Activated T-helper 1 cell treated with anti-CD3 and anti-CD28 coated beads, Interleukin-12 subunit alpha, Interleukin-12 subunit beta, Interleukin-2, Interleukin-4 antibody, amounts not matched to agents 30 ng/mL and 10 ng/mL and 1 ng/mL, durations not matched to agents 14 hours and 24 hours and 36 hours (primary cell): ENCODE data around the gene MORN1. TPM values are rescaled to one million over a fixed set of nuclear protein-coding genes. Genes with fewer than 3 reads are reported as not detected.

Experiments used
- DNase-seq: peaks from one replicate; pipeline ENCODE4 v3.0.0; 2021; ENCODE audit warnings: low spot score
- H3K27ac Mint-ChIP-seq: one replicate; pipeline ENCODE4 v1.8.0; 2021; ENCODE audit warnings: mild to moderate bottlenecking, mixed read lengths
- H3K27me3 Mint-ChIP-seq: one replicate; pipeline ENCODE4 v1.8.0; 2022; ENCODE audit warnings: mild to moderate bottlenecking, moderate library complexity, mixed read lengths; ENCODE audit not compliant: insufficient read depth
- H3K36me3 Mint-ChIP-seq: one replicate; pipeline ENCODE4 v1.8.0; 2021; ENCODE audit warnings: low read depth, mixed read lengths
- H3K4me1 Mint-ChIP-seq: one replicate; pipeline ENCODE4 v1.8.0; 2021; ENCODE audit warnings: low read depth, mixed read lengths
- H3K4me3 Mint-ChIP-seq: one replicate; pipeline ENCODE4 v1.8.0; 2021; ENCODE audit warnings: mild to moderate bottlenecking, moderate library complexity, mixed read lengths
- H3K9me3 Mint-ChIP-seq: one replicate; pipeline ENCODE4 v1.8.0; 2021; ENCODE audit warnings: mixed read lengths
- intact Hi-C: fragments of 100-400 bp; cut with micrococcal nuclease; formaldehyde crosslinking; loops from one replicate; pipeline ENCODE4 v1.15.1; 2024
- total RNA-seq: library from RNA; stranded (reverse); gene quantifications from 2 replicates; pipeline ENCODE4 v1.2.3, GENCODE V29; 2022

MORN1 gene
- total RNA-seq, 1 donor from 2014 or later, result 8.4 TPM

- H3K27me3 Mint-ChIP-seq, result no peaks in the 10 kb centered on the region
- H3K4me3 Mint-ChIP-seq, result no peak overlapping the region
- H3K9me3 Mint-ChIP-seq, result no peaks in the 10 kb centered on the region
- no peak overlapping the region for H3K27ac Mint-ChIP-seq
- DNase-seq, result no peak
- H3K36me3 Mint-ChIP-seq, result peaks cover 1% of the 10 kb centered on the region
- H3K4me1 Mint-ChIP-seq, result peaks cover 56% of the 10 kb centered on the region
- intact Hi-C loops, result loop anchor here (10.0 kb wide), 2 partner anchors 89 to 229 kb away; partner anchors contain the start of gene PANK4
Observed at GRCh38 chr1:2295526-2295925, 95.8 kb downstream of the MORN1 start.

GRCh38 chr1:2294725-2295078 is 96.7 kb downstream of the MORN1 start:
- Mint-ChIP-seq H3K36me3 (peaks cover 1% of the 10 kb centered on the region), H3K9me3 (no peaks in the 10 kb centered on the region), H3K27me3 (no peaks in the 10 kb centered on the region), H3K4me1 (peaks cover 57% of the 10 kb centered on the region), H3K4me3 (no peak overlapping the region), H3K27ac (no peak overlapping the region)
- intact Hi-C loops, result loop anchor here (10.0 kb wide), 2 partner anchors 90 to 230 kb away; partner anchors contain the start of gene PANK4
- no peak for DNase-seq

GRCh38 chr1:2294033-2294724 is 97.2 kb downstream of the MORN1 start:
- no peak overlapping the region for H3K27ac Mint-ChIP-seq
- H3K27me3 Mint-ChIP-seq, result no peaks in the 10 kb centered on the region
- no peaks in the 10 kb centered on the region for H3K9me3 Mint-ChIP-seq
- H3K4me3 Mint-ChIP-seq, result no peak overlapping the region
- H3K4me1 Mint-ChIP-seq, result peaks cover 57% of the 10 kb centered on the region
- intact Hi-C loops, result loop anchor here (10.0 kb wide), 2 partner anchors 91 to 231 kb away; partner anchors contain the start of gene PANK4
- no peak for DNase-seq
- peaks cover 1% of the 10 kb centered on the region for H3K36me3 Mint-ChIP-seq

- intact Hi-C loops, result loop anchor here (10.0 kb wide), 2 partner anchors 92 to 232 kb away; partner anchors contain the start of gene PANK4
- no peak for DNase-seq
- Mint-ChIP-seq H3K36me3 (peaks cover 5% of the 10 kb centered on the region), H3K9me3 (no peaks in the 10 kb centered on the region), H3K27me3 (no peaks in the 10 kb centered on the region), H3K27ac (no peak overlapping the region), H3K4me1 (peaks cover 64% of the 10 kb centered on the region), H3K4me3 (no peak overlapping the region)
Observed at GRCh38 chr1:2292725-2293450, 98.5 kb downstream of the MORN1 start.

- no peak for DNase-seq
- Mint-ChIP-seq H3K4me3 (no peak overlapping the region), H3K36me3 (peaks cover 5% of the 10 kb centered on the region), H3K4me1 (peaks cover 66% of the 10 kb centered on the region), H3K27me3 (no peaks in the 10 kb centered on the region), H3K9me3 (no peaks in the 10 kb centered on the region), H3K27ac (no peak overlapping the region)
- intact Hi-C loops, result loop anchor here (2.0 to 10.0 kb wide), 3 partner anchors 23 to 233 kb away; partner anchors contain the start of gene PANK4
Observed at GRCh38 chr1:2291577-2291976, 99.8 kb downstream of the MORN1 start.

- Mint-ChIP-seq H3K27me3 (no peaks in the 10 kb centered on the region), H3K27ac (peak overlapping the region; percentile 88), H3K9me3 (no peaks in the 10 kb centered on the region), H3K36me3 (peaks cover 7% of the 10 kb centered on the region), H3K4me1 (peaks cover 61% of the 10 kb centered on the region), H3K4me3 (peak overlapping the region; percentile 78)
- intact Hi-C loops, result loop anchor here (1.0 to 10.0 kb wide), 6 partner anchors 9 to 234 kb away; partner anchors contain the start of gene PANK4
- DNase-seq, result peak; percentile 74
Observed at GRCh38 chr1:2290595-2291510, 100.5 kb downstream of the MORN1 start.

GRCh38 chr1:2290171-2290578 is 101.2 kb downstream of the MORN1 start:
- Mint-ChIP-seq H3K4me1 (peaks cover 54% of the 10 kb centered on the region), H3K27me3 (no peaks in the 10 kb centered on the region), H3K27ac (peak overlapping the region; percentile 88), H3K36me3 (peaks cover 6% of the 10 kb centered on the region), H3K4me3 (peak overlapping the region; percentile 78), H3K9me3 (no peaks in the 10 kb centered on the region)
- no peak for DNase-seq
- intact Hi-C loops, result loop anchor here (1.0 to 10.0 kb wide), 6 partner anchors 10 to 235 kb away; partner anchors contain the start of gene PANK4

GRCh38 chr1:2289607-2290006 is 101.7 kb downstream of the MORN1 start:
- Mint-ChIP-seq H3K27me3 (no peaks in the 10 kb centered on the region), H3K4me1 (peaks cover 54% of the 10 kb centered on the region), H3K9me3 (no peaks in the 10 kb centered on the region), H3K27ac (peak overlapping the region; percentile 88), H3K36me3 (peaks cover 6% of the 10 kb centered on the region), H3K4me3 (peak overlapping the region; percentile 78)
- intact Hi-C loops, result loop anchor here (1.0 to 10.0 kb wide), 6 partner anchors 11 to 235 kb away; partner anchors contain the start of gene PANK4
- no peak for DNase-seq

- Mint-ChIP-seq H3K27ac (no peak overlapping the region), H3K27me3 (no peaks in the 10 kb centered on the region), H3K4me1 (peaks cover 54% of the 10 kb centered on the region), H3K4me3 (no peak overlapping the region), H3K36me3 (peaks cover 6% of the 10 kb centered on the region), H3K9me3 (no peaks in the 10 kb centered on the region)
- intact Hi-C loops, result no loop called here
- DNase-seq, result no peak
Observed at GRCh38 chr1:2288816-2289536, 102.4 kb downstream of the MORN1 start.

GRCh38 chr1:2288311-2288710 is 103.0 kb downstream of the MORN1 start:
- no peak for DNase-seq
- intact Hi-C loops, result no loop called here
- peaks cover 50% of the 10 kb centered on the region for H3K4me1 Mint-ChIP-seq
- H3K36me3 Mint-ChIP-seq, result peaks cover 6% of the 10 kb centered on the region
- no peaks in the 10 kb centered on the region for H3K9me3 Mint-ChIP-seq
- H3K4me3 Mint-ChIP-seq, result peak overlapping the region; percentile 39
- no peaks in the 10 kb centered on the region for H3K27me3 Mint-ChIP-seq
- peak overlapping the region; percentile 71 for H3K27ac Mint-ChIP-seq

- DNase-seq, result no peak
- peaks cover 6% of the 10 kb centered on the region for H3K36me3 Mint-ChIP-seq
- no peak overlapping the region for H3K27ac Mint-ChIP-seq
- peaks cover 48% of the 10 kb centered on the region for H3K4me1 Mint-ChIP-seq
- H3K27me3 Mint-ChIP-seq, result no peaks in the 10 kb centered on the region
- no peaks in the 10 kb centered on the region for H3K9me3 Mint-ChIP-seq
- intact Hi-C loops, result no loop called here
- H3K4me3 Mint-ChIP-seq, result no peak overlapping the region
Observed at GRCh38 chr1:2287649-2288048, 103.7 kb downstream of the MORN1 start.

- Mint-ChIP-seq H3K9me3 (no peaks in the 10 kb centered on the region), H3K27ac (peak overlapping the region; percentile 65)
Observed at GRCh38 chr1:2286923-2287322, 104.4 kb downstream of the MORN1 start.

More at GRCh38 chr1:2286923-2287322, 104.4 kb downstream of the MORN1 start:
- intact Hi-C loops, result no loop called here
- Mint-ChIP-seq H3K4me3 (peak overlapping the region; percentile 22), H3K27me3 (no peaks in the 10 kb centered on the region), H3K36me3 (peaks cover 6% of the 10 kb centered on the region), H3K4me1 (peaks cover 43% of the 10 kb centered on the region)
- no peak for DNase-seq
